VCaP (cell line): Measurements from ENCODE around the gene FUOM.

Experiments
- H3K27ac ChIP-seq: fragments of 450-650 bp; 2 replicates; pipeline ENCODE4 v1.5.1; 2017
- CTCF ChIP-seq: fragments of 450-650 bp; conservative IDR thresholded peaks from 2 replicates; pipeline ENCODE4 v1.5.1; 2017; ENCODE audit warnings: mild to moderate bottlenecking, moderate library complexity

FUOM gene

GRCh38 chr10:133384071-133384470 is 26.3 kb upstream of the FUOM start:
- no peak overlapping the region for H3K27ac ChIP-seq
- TF ChIP-seq CTCF: no peak

GRCh38 chr10:133383551-133383950 is 25.7 kb upstream of the FUOM start:
- no peak overlapping the region for H3K27ac ChIP-seq
- TF ChIP-seq CTCF: no peak

- no peak for TF ChIP-seq CTCF
- H3K27ac ChIP-seq: no peak overlapping the region
Measured at GRCh38 chr10:133381036-133381435, 23.2 kb upstream of the FUOM start.

GRCh38 chr10:133379801-133380666 is 22.2 kb upstream of the FUOM start:
- peak overlapping the region; percentile 44; the same call in 1 of the 2 replicates for H3K27ac ChIP-seq
- no peak for TF ChIP-seq CTCF

- peak within 1 kb of the TSS; percentile 44; the same call in 1 of the 2 replicates for H3K27ac ChIP-seq
- TF ChIP-seq CTCF: no peak
Measured at GRCh38 chr10:133379152-133379800, 21.5 kb upstream of the FUOM start, which contains the start of gene PAOX. Gene PAOX, plus strand, starts transcription at chr10:133379262. Its CDS starts 55 bp downstream, at chr10:133379317.

- no peak for TF ChIP-seq CTCF
- H3K27ac ChIP-seq: peak overlapping the region; percentile 40; the same call in 1 of the 2 replicates
Measured at GRCh38 chr10:133378251-133379096, 20.7 kb upstream of the FUOM start.
